GM12874 (cell line): Measurements from ENCODE around the gene NAALAD2.

ENCODE experiments used
- TF ChIP-seq, protein P1 (sequence below): IDR thresholded peaks from 2 replicates; pipeline ENCODE4 v1.5.1; 2011; ENCODE audit warnings: low read depth, mild to moderate bottlenecking, control low read depth, low read length, moderate library complexity; ENCODE audit not compliant: insufficient read depth

Gene NAALAD2

GRCh38 chr11:90221803-90222458, 87.5 kb downstream of the NAALAD2 start:
- TF ChIP-seq, protein P1, sequence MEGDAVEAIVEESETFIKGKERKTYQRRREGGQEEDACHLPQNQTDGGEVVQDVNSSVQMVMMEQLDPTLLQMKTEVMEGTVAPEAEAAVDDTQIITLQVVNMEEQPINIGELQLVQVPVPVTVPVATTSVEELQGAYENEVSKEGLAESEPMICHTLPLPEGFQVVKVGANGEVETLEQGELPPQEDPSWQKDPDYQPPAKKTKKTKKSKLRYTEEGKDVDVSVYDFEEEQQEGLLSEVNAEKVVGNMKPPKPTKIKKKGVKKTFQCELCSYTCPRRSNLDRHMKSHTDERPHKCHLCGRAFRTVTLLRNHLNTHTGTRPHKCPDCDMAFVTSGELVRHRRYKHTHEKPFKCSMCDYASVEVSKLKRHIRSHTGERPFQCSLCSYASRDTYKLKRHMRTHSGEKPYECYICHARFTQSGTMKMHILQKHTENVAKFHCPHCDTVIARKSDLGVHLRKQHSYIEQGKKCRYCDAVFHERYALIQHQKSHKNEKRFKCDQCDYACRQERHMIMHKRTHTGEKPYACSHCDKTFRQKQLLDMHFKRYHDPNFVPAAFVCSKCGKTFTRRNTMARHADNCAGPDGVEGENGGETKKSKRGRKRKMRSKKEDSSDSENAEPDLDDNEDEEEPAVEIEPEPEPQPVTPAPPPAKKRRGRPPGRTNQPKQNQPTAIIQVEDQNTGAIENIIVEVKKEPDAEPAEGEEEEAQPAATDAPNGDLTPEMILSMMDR, result no peak

DNA sequence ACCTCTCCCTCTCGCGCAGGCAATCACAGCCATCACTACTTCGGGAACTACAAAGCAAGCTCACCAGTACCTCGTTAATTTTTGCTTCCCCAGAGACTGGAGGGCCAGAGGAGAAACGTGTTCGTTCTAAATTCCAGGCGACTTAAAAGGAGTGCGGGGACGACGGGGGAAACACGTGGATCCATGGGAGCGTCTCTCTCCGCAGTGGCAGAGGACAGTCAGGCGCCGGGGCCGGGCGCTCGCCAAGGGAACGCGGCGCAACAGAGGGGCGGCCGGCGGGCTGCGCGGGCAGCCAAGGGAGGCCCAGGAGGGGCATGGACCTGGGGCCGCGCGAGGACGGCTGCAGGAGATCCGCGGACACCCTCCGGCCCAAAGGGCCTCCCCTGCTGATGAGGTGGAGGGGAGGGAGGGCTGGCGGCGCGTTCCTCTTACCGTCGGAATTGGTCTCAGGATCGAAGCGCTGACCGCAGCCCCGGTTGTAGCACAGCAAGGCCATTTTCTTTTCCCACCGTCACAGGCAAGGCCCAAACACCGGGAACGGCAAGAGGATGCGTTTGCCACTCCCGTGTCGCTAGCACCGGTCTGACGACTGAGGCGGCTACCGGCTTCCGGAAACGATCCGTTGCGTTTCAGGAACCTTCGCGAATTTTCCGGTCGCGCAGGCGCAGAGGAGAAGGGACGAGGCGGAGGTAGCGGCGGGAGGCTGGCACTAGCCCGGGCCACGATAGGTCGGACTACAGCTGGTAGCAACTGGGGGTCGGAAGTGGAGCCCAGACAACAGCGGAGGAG, 88.2 kb downstream of the NAALAD2 start, which contains the start of gene CHORDC1:
TSS of gene CHORDC1 (minus strand) at position 591 of the 789 bp plus-strand sequence. CDS start at position 496, 95 bp downstream.
- TF ChIP-seq, protein P1, result no peak

DNA sequence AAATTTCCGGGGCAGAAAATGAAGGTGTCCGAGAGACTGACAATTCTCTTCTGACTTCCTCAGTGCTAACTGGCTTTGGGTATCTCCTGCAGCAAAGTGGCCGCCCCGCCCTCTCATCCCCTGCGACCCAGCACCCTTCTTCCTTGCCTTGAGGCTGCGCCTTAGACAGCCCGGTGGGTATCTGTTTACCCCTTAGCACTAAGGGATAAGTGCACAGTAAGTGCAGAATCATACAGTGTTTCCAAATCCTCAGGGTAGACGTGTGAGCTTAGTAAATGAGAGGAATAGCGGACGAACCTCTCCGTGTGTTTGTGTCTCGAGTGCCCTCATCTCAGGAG, 88.8 kb downstream of the NAALAD2 start:
- TF ChIP-seq, protein P1, result no peak

GRCh38 chr11:90228056-90228455, 93.6 kb downstream of the NAALAD2 start:
- TF ChIP-seq, protein P1, result no peak

DNA sequence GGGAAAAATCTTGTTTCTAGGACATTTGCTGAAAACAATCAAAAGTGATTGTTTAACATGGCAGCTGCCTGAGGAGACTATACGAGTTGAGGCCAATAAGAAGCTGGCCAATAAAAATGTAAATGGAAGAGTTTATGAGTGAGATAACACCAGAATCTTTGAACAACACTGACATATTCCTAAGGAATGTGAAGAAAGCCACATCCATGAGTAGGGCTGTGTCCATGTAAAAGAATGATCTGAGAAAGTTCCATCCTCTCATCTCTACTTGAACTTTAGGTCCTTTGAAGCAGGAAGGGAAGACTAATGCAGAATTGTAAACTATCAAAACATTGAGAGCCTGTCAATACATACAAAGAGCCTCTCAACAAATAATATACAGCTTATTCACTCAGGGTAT, 95.3 kb downstream of the NAALAD2 start:
- TF ChIP-seq, protein P1, result no peak

GRCh38 chr11:90234977-90235376, 100.5 kb downstream of the NAALAD2 start:
- TF ChIP-seq, protein P1, result no peak

- TF ChIP-seq, protein P1, result no peak
Observed at GRCh38 chr11:90235526-90235925, 101.1 kb downstream of the NAALAD2 start.
